ENCODE results near the gene SCD5. TPM values are rescaled to one million over a fixed set of nuclear protein-coding genes. Genes with fewer than 3 reads are reported as not detected.

SCD5 gene
- total RNA-seq, 6 donors from 2014 or later: 17.8 to 40.3 (median 25.3) TPM

- 85 to 93% methylated on average over 13 of the region's 13 CpGs for WGBS, 2 donors
Observed at GRCh38 chr4:82746705-82747574, 51.7 kb downstream of the SCD5 start.

GRCh38 chr4:82745173-82745842 lies 53.3 kb downstream of the SCD5 start:
- Histone ChIP-seq H3K9me3 (no peaks in the 10 kb centered on the region), H3K4me3 (no peak overlapping the region), H3K27me3 (no peaks in the 10 kb centered on the region), H3K27ac (no peak overlapping the region), H3K36me3 (no peaks in the 10 kb centered on the region), H3K4me1 (peaks cover 0 to 4% (median 0%) of the 10 kb centered on the region in 4 donors)
- TF ChIP-seq POLR2A (IDR thresholded peaks at IDR 0.05): no peak
- no peak for TF ChIP-seq POLR2AphosphoS5 (IDR thresholded peaks at IDR 0.05)
- TF ChIP-seq CTCF (IDR thresholded peaks at IDR 0.05): no peak
- TF ChIP-seq EP300 (IDR thresholded peaks at IDR 0.05): no peak
- DNase-seq (no peak), ATAC-seq (ENCODE audit: low FRiP score in 2 of 2) (no peak)
- WGBS, 2 donors: 68 to 74% methylated on average over 6 of the region's 6 CpGs

More at GRCh38 chr4:82746705-82747574, 51.7 kb downstream of the SCD5 start:
- peaks cover 0 to 4% (median 0%) of the 10 kb centered on the region in 4 donors for H3K4me1 ChIP-seq
- H3K36me3 ChIP-seq: no peaks in the 10 kb centered on the region
- no peak for DNase-seq
- no peak for TF ChIP-seq POLR2A (IDR thresholded peaks at IDR 0.05)
- TF ChIP-seq EP300 (IDR thresholded peaks at IDR 0.05): no peak
- no peak for TF ChIP-seq POLR2AphosphoS5 (IDR thresholded peaks at IDR 0.05)
- TF ChIP-seq CTCF (IDR thresholded peaks at IDR 0.05): no peak
- H3K4me3 ChIP-seq: no peak overlapping the region
- no peaks in the 10 kb centered on the region for H3K9me3 ChIP-seq
- ATAC-seq (ENCODE audit: low FRiP score in 2 of 2): no peak
- no peak overlapping the region for H3K27ac ChIP-seq
- H3K27me3 ChIP-seq: no peaks in the 10 kb centered on the region

GRCh38 chr4:82744284-82744968 lies 54.2 kb downstream of the SCD5 start:
- ATAC-seq (ENCODE audit: low FRiP score in 2 of 2): peak in 1 of 2 donors; percentile 64
- no peak overlapping the region for H3K4me3 ChIP-seq
- H3K9me3 ChIP-seq: no peaks in the 10 kb centered on the region
- WGBS, 2 donors: 63 to 71% methylated on average over 5 of the region's 5 CpGs
- peak in 1 of 2 donors; percentile 62 for DNase-seq
- no peaks in the 10 kb centered on the region for H3K36me3 ChIP-seq
- H3K27ac ChIP-seq: no peak overlapping the region
- no peaks in the 10 kb centered on the region for H3K27me3 ChIP-seq
- TF ChIP-seq CTCF (IDR thresholded peaks at IDR 0.05) (no peak), POLR2AphosphoS5 (IDR thresholded peaks at IDR 0.05) (peak in 1 of 2 donors; percentile 11)
- peaks cover 0 to 4% (median 0%) of the 10 kb centered on the region in 4 donors for H3K4me1 ChIP-seq

- Histone ChIP-seq H3K27me3 (no peaks in the 10 kb centered on the region), H3K4me3 (no peak overlapping the region), H3K9me3 (no peaks in the 10 kb centered on the region), H3K27ac (no peak overlapping the region), H3K4me1 (peaks cover 0 to 4% (median 0%) of the 10 kb centered on the region in 4 donors), H3K36me3 (no peaks in the 10 kb centered on the region)
- WGBS, 2 donors: 96 to 99% methylated on average over 5 of the region's 5 CpGs
- TF ChIP-seq POLR2A (IDR thresholded peaks at IDR 0.05): no peak
- no peak for TF ChIP-seq EP300 (IDR thresholded peaks at IDR 0.05)
- no peak for TF ChIP-seq CTCF (IDR thresholded peaks at IDR 0.05)
- TF ChIP-seq POLR2AphosphoS5 (IDR thresholded peaks at IDR 0.05): no peak
- DNase-seq: no peak
- no peak for ATAC-seq (ENCODE audit: low FRiP score in 2 of 2)
Observed at GRCh38 chr4:82741188-82741587, 57.4 kb downstream of the SCD5 start.

All from upper lobe of left lung (tissue), 6 donors.